ENCODE results near the gene SLC39A10. TPM values are rescaled to one million over a fixed set of nuclear protein-coding genes. Genes with fewer than 3 reads are reported as not detected.
A peak's percentile ranks its signal among the peaks of the same experiment; 100 is the strongest.

The SLC39A10 gene, protein sequence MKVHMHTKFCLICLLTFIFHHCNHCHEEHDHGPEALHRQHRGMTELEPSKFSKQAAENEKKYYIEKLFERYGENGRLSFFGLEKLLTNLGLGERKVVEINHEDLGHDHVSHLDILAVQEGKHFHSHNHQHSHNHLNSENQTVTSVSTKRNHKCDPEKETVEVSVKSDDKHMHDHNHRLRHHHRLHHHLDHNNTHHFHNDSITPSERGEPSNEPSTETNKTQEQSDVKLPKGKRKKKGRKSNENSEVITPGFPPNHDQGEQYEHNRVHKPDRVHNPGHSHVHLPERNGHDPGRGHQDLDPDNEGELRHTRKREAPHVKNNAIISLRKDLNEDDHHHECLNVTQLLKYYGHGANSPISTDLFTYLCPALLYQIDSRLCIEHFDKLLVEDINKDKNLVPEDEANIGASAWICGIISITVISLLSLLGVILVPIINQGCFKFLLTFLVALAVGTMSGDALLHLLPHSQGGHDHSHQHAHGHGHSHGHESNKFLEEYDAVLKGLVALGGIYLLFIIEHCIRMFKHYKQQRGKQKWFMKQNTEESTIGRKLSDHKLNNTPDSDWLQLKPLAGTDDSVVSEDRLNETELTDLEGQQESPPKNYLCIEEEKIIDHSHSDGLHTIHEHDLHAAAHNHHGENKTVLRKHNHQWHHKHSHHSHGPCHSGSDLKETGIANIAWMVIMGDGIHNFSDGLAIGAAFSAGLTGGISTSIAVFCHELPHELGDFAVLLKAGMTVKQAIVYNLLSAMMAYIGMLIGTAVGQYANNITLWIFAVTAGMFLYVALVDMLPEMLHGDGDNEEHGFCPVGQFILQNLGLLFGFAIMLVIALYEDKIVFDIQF
- total RNA-seq, result 10 to 100 TPM; 13.7 to 13.8 TPM
- long read RNA-seq, full-length matches to known transcripts, result 3 of 6 reads
- long read RNA-seq, partial matches to known transcripts, result 1 of 6 reads
- long read RNA-seq, other reads (novel, unspliced or antisense), result 2 of 6 reads

DNA sequence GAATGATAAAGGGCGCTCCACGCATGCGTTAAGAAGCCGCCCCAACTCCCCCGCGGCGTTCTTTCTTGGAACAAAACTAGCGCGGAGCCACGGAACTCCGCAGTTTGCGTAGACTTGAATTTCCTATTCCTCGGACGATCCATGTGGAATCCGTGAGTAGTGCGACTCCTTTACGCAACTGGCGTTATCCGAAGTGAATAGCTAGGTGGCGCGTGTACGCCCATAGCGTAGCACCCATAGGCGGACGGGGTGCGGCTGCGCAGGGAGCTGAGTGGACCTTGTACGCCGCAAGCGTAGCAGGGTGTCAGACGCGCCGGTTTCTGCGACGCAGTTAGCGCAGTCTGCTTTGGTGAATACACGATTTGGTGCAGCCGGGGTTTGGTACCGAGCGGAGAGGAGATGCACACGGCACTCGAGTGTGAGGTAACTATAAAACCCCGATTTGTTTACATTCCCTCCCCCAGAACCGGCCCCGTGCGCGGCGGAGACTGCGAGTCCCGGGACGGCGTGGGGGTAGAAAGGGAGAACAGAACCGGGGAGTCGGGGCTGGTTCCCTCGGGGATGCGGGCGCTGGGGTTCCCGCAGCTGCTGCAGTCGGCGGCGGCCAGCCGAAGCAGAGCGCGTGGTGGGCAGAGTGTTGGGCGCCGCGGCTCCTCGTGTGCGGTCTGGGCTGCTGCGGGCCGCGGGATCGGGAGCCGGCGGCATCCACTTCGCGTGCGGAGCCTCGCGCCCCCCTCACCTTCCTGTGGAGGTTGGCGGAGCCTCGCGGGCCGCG, at the start of gene SLC39A10:
SLC39A10 (plus strand) TSS at position 368 of the 775 bp plus-strand sequence. CDS start 22,817 bp downstream, outside the sequence.
- intact Hi-C loops (cut with DNase I), result loop anchor here in 1 of 2 donors (5.0 kb wide), 2 partner anchors 50 to 80 kb away; no protein-coding TSS in a partner anchor
- peak; percentile 89 to 90 for ATAC-seq

DNA sequence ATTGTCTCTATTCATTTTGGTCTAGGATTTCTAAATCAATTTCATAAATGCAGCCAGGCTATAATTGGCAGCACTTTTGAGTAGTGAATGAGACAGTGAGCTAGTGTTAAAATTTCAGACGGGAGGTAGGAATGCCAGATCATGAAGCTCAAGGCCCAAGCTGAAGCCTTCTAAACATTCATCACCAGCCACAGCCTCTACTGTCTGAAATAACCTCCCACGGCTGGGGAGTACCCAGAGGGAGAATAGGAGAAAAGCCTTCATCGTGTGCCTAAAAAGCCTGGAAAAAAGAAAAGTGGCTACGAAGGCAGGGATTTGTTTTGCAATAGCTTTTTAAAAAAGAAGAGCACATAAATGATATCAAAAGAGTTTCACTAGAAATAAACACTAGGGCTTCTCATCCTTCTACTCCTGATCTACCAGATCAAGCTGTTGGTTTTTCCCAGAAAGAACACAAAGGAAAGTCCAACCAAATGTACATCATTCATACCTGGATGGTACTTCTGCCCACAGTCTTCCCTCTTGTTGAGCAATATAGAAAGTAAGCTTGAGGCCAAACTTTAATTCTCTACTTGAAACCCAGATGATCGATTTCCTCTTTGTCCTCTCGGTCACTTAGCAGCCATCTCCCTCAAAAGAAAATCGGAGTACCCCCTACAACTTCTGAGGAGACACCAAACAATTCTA, 48.1 kb upstream of the SLC39A10 start:
- intact Hi-C loops (cut with DNase I), result loop anchor here in 1 of 2 donors (5.0 kb wide), 1 partner anchor 48 kb away; the partner anchor contains the start of gene SLC39A10
- DNase-seq (no peak), ATAC-seq (peak in 1 of 2 donors; percentile 48)

More for the DNA sequence above, at the start of gene SLC39A10:
- peak; percentile 97 for DNase-seq

DNA sequence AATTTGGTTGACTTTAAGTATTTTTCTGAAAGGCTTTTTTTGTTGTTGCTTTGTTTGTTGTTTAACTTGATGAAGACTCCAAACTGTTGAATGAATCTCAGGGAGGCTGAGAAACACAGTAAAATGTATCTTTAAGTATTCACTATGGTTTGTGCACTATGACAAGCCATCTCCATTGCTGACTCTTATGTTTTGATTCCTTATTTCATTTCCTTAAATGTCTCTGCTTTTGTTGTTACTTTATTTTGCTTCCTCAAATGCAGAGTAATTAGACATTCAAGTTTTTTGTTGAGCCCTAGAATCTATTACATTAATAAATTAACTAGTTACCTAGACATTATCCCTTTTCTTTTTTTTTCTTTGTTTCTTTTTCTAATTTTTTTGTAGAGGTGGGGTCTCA, 46.3 kb upstream of the SLC39A10 start:
- DNase-seq (no peak), ATAC-seq (no peak)
- intact Hi-C loops (cut with DNase I), result no loop called here

GRCh38 chr2:195612611-195613495, 44.2 kb upstream of the SLC39A10 start:
- intact Hi-C loops (cut with DNase I), result no loop called here
- DNase-seq (no peak), ATAC-seq (peak; percentile 39 to 83)

- intact Hi-C loops (cut with DNase I), result no loop called here
- ATAC-seq, result peak; percentile 73 to 91
- no peak for DNase-seq
These were observed 43.1 kb upstream of the SLC39A10 start for GRCh38 chr2:195613922-195614321.

- DNase-seq (no peak), ATAC-seq (no peak)
- intact Hi-C loops (cut with DNase I), result no loop called here
These were observed 37.4 kb upstream of the SLC39A10 start for GRCh38 chr2:195619590-195619989.

- ATAC-seq (no peak), DNase-seq (no peak)
- intact Hi-C loops (cut with DNase I), result no loop called here
These were observed 36.5 kb upstream of the SLC39A10 start for GRCh38 chr2:195620501-195620900.

- DNase-seq (no peak), ATAC-seq (no peak)
- intact Hi-C loops (cut with DNase I), result no loop called here
These were observed 34.1 kb upstream of the SLC39A10 start for GRCh38 chr2:195622966-195623365.

DNA sequence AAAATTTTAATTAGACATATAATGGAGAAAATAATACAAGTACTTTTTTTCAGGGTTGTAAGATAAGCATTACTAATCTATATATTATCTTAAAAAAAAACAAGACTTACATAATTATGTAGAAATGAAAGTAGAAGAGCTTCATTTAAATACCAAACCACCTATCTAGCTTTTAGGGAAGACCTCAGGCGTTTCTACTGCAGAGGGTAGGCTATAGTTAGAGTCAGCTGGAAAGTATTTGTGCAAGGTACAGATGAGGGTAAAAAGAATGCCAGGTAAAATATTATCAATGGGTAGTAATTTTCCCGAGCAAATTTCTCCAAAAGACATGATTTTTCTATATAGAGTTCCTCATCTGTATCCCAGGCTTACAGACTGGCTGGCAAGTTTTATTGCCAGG, 30.5 kb upstream of the SLC39A10 start:
- intact Hi-C loops (cut with DNase I), result no loop called here
- no peak for ATAC-seq
- no peak for DNase-seq

DNA sequence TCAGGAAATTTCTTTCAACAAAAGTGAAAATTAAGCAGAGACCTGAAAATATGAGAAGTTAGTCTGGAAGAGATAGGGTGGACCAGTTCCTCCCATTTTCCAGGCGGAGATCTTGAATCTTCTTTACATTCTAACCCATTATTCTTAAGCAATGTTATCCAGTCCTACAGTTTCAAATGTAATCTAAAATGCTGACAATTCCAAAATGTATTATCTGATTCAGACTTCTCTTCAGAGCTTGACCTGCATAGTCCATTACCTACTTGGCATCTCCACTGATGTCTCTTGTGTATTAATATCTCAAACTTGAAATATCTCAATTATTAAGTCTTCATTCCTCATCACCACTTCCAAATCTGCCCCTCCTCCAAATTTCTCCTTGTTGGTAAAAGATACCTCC, 28.4 kb upstream of the SLC39A10 start:
- no peak for ATAC-seq
- no peak for DNase-seq
- intact Hi-C loops (cut with DNase I), result no loop called here

DNA sequence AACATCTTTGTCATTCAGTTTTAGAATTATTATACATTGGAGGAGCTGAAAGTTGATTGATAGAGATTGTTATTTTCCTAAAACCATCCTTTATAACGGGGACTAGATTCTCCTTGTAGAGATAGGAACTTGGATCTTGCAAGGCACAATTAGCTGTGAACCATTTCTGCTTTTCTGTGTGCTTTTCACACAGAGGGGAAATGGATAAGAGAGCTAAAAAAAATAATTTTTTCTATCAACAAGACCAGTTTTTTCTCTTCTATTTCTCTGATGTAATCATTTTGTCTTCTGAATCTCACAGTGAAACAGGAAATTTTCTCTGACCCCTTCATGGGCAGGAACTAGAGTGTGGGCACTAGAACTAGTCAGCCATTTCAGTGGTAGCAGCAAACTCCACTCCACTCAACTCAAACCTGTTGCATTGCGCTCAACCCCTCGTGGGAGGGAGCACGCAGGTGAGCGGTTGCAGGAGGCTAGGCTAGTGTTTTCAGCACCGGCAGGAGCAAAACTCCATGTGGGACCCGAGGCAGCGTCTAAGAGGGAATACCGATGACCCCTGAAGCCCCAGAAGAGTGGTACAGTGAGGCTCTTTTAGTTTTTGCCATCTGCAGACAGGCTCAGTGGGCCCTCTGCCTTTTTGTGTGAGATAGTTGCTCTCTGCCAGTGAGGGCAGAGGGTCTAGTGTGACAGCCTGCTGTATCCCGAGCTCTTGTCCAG, 24.0 kb upstream of the SLC39A10 start:
- DNase-seq (no peak), ATAC-seq (no peak)
- intact Hi-C loops (cut with DNase I), result no loop called here

- intact Hi-C loops (cut with DNase I), result no loop called here
- no peak for ATAC-seq
- no peak for DNase-seq
These were observed 23.5 kb upstream of the SLC39A10 start for GRCh38 chr2:195633573-195633870.

GRCh38 chr2:195633974-195634373, 23.1 kb upstream of the SLC39A10 start:
- intact Hi-C loops (cut with DNase I), result no loop called here
- DNase-seq (no peak), ATAC-seq (no peak)

DNA sequence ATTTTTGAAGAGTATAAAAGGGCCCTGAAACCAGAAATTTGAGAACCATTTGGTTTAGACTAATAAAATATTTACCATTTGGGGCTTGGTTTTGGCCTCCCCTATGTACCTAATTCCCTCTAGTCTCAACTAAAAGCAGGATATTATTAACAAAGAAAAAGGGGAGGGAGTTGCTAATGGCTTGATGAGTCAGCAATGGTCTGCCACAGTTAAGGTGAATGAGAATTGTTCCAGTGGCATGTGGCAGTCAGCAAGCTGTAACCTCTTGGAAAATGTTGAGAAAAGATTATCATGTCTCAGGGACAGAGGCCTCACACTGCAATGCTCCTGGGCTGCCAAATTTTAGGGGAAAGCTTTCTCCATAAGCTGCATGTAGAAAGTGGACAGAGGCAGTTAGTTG, 20.1 kb upstream of the SLC39A10 start:
- intact Hi-C loops (cut with DNase I), result no loop called here
- no peak for ATAC-seq

DNA sequence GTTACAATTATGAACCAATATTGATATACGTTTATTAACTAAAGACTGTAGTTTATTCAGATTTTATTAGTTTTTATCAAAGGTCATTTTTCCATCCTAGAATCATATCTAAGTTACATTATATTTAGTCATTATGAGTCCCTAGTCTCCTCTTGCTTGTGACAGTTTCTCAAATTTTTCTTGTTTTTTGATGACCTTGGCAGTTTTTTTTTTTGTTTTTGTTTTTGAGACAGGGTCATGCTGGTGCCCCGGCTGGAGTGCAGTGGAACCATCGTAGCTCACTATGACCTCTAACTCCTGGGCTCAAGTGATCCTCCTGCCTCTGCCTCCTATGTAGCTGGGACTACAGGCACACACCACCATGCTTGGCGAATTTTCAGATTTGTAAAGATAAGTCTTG, 18.3 kb upstream of the SLC39A10 start:
- intact Hi-C loops (cut with DNase I), result no loop called here
- ATAC-seq, result no peak
- DNase-seq, result no peak

More for the DNA sequence above, 20.1 kb upstream of the SLC39A10 start:
- no peak for DNase-seq

GRCh38 chr2:195639238-195639858, 17.7 kb upstream of the SLC39A10 start:
- intact Hi-C loops (cut with DNase I), result no loop called here
- DNase-seq, result no peak
- ATAC-seq, result no peak

- intact Hi-C loops (cut with DNase I), result no loop called here
- ATAC-seq, result no peak
- no peak for DNase-seq
These were observed 17.1 kb upstream of the SLC39A10 start for GRCh38 chr2:195639959-195640358.

Data from left cardiac atrium (tissue), 4 donors.